Ishikawa (cell line): ENCODE measurements around the gene GHSR.

ENCODE experiments used
- CEBPB ChIP-seq: IDR thresholded peaks from 2 replicates; pipeline ENCODE4 v1.6.1; 2012
- CREB1 ChIP-seq: IDR thresholded peaks from 2 replicates; pipeline ENCODE4 v1.6.1; 2012; ENCODE audit warnings: low read depth
- EP300 ChIP-seq: IDR thresholded peaks from 2 replicates; pipeline ENCODE4 v1.6.1; 2012; ENCODE audit warnings: borderline replicate concordance
- FOXM1 ChIP-seq: IDR thresholded peaks from 2 replicates; pipeline ENCODE4 v1.6.1; 2012; ENCODE audit warnings: low read depth, borderline replicate concordance
- MAX ChIP-seq: IDR thresholded peaks from 2 replicates; pipeline ENCODE4 v1.6.1; 2012
- NFIC ChIP-seq: IDR thresholded peaks from 2 replicates; pipeline ENCODE4 v1.6.1; 2012
- RAD21 ChIP-seq: IDR thresholded peaks from 2 replicates; pipeline ENCODE4 v1.6.1; 2012; ENCODE audit warnings: low read depth
- REST ChIP-seq: IDR thresholded peaks from 2 replicates; pipeline ENCODE4 v1.6.1; 2012; ENCODE audit warnings: low read depth, mild to moderate bottlenecking
- TAF1 ChIP-seq: IDR thresholded peaks from 2 replicates; pipeline ENCODE4 v1.6.1; 2012; ENCODE audit warnings: low read depth, mild to moderate bottlenecking
- TCF12 ChIP-seq: IDR thresholded peaks from 2 replicates; pipeline ENCODE4 v1.6.1; 2012; ENCODE audit warnings: low read depth
- TEAD4 ChIP-seq: IDR thresholded peaks from 2 replicates; pipeline ENCODE4 v1.6.1; 2012
- USF1 ChIP-seq: IDR thresholded peaks from 2 replicates; pipeline ENCODE4 v1.6.1; 2012
- YY1 ChIP-seq: IDR thresholded peaks from 2 replicates; pipeline ENCODE4 v1.6.1; 2012; ENCODE audit warnings: low read depth
- ZBTB7A ChIP-seq: IDR thresholded peaks from 2 replicates; pipeline ENCODE4 v1.6.1; 2012; ENCODE audit warnings: low read depth

- no peak for TF ChIP-seq YY1
- TF ChIP-seq TCF12, result no peak
- no peak for TF ChIP-seq TAF1
- no peak for TF ChIP-seq RAD21
- no peak for TF ChIP-seq REST
- no peak for TF ChIP-seq EP300
- no peak for TF ChIP-seq MAX
- TF ChIP-seq NFIC, result no peak
- no peak for TF ChIP-seq FOXM1
- TF ChIP-seq CREB1, result no peak
- no peak for TF ChIP-seq CEBPB
- no peak for TF ChIP-seq USF1
- no peak for TF ChIP-seq TEAD4
- TF ChIP-seq ZBTB7A, result no peak
Observed at GRCh38 chr3:172410702-172411477, 37.4 kb downstream of the GHSR start.
